Fibroblast of upper back skin (primary cell): ENCODE data around the gene FAM110D.

Source experiments
- DNase-seq: peaks from one replicate; pipeline ENCODE4 v3.0.0-alpha.2; 2013

The FAM110D gene

GRCh38 chr1:26164036-26164860 lies 5.4 kb downstream of the FAM110D start:
- DNase-seq: no peak

- DNase-seq: no peak
Measured at GRCh38 chr1:26164861-26165842, 6.3 kb downstream of the FAM110D start.

GRCh38 chr1:26166719-26167281 lies 7.9 kb downstream of the FAM110D start:
- DNase-seq: no peak

GRCh38 chr1:26168410-26169197 lies 9.7 kb downstream of the FAM110D start, which contains the start of gene C1orf232:
C1orf232 (minus strand) TSS chr1:26168963; CDS start chr1:26168499, 464 bp downstream.
- DNase-seq: no peak

- no peak for DNase-seq
Measured at GRCh38 chr1:26169198-26169554, 10.3 kb downstream of the FAM110D start.

- peak; percentile 88 for DNase-seq
Measured at GRCh38 chr1:26169669-26170471, 11.0 kb downstream of the FAM110D start, which contains the start of gene ZNF593. ZNF593 (plus strand) TSS chr1:26169908; CDS start chr1:26169984, 76 bp downstream.

GRCh38 chr1:26170472-26170821 lies 11.6 kb downstream of the FAM110D start:
- DNase-seq: no peak

GRCh38 chr1:26171084-26172072 lies 12.5 kb downstream of the FAM110D start, which contains the start of gene ZNF593OS:
ZNF593OS (minus strand) TSS chr1:26171832; CDS start chr1:26171661, 171 bp downstream.
- DNase-seq: no peak

GRCh38 chr1:26175346-26175745 lies 16.5 kb downstream of the FAM110D start:
- DNase-seq: no peak

GRCh38 chr1:26177182-26177684 lies 18.4 kb downstream of the FAM110D start, which contains the start of gene CNKSR1:
CNKSR1 (plus strand) TSS chr1:26177491; CDS start chr1:26177548, 57 bp downstream.
- no peak for DNase-seq

GRCh38 chr1:26180010-26180506 lies 21.2 kb downstream of the FAM110D start:
- no peak for DNase-seq

GRCh38 chr1:26181586-26182382 lies 22.9 kb downstream of the FAM110D start:
- no peak for DNase-seq

- DNase-seq: no peak
Measured at GRCh38 chr1:26182383-26182696, 23.5 kb downstream of the FAM110D start.

- DNase-seq: no peak
Measured at GRCh38 chr1:26184086-26184485, 25.2 kb downstream of the FAM110D start.

GRCh38 chr1:26184883-26185282 lies 26.0 kb downstream of the FAM110D start:
- DNase-seq: no peak

- DNase-seq: no peak
Measured at GRCh38 chr1:26187882-26188281, 29.0 kb downstream of the FAM110D start.

- DNase-seq: no peak
Measured at GRCh38 chr1:26188477-26188876, 29.6 kb downstream of the FAM110D start.

- DNase-seq: no peak
Measured at GRCh38 chr1:26189331-26189730, 30.5 kb downstream of the FAM110D start.

GRCh38 chr1:26189751-26190275 lies 30.9 kb downstream of the FAM110D start:
- no peak for DNase-seq
